HepG2 (cell line): ENCODE measurements around the gene RHCE. TPM values are rescaled to one million over a fixed set of nuclear protein-coding genes. Genes with fewer than 3 reads are reported as not detected.
"Not testable (repeated sequence)": the region's sequence is repeated elsewhere in the genome, so short reads cannot be mapped to it uniquely, and the experiment has no call there.

Experiments
- ATAC-seq: fragments of 200-7000 bp; cut with Tn5 transposase; 3 replicates; pipeline ENCODE4 v1.9.1; 2020; ENCODE audit warnings: mild to moderate bottlenecking, moderate library complexity
- BruUV-seq: library from RNA; stranded (reverse); fragments of 400-500 nt; replicated peaks from 2 replicates; lab custom pipeline; 2021; lab: Mats Ljungman, UMichigan
- CTCF ChIA-PET: fragments of 300-600 bp; formaldehyde crosslinking; extraction: SDS; loops from one replicate; lab custom pipeline; 2021; ENCODE audit warnings: low total read pairs, inconsistent platforms, low intra/inter-chr PET ratio; lab: Yijun Ruan, JAX
- POLR2A ChIA-PET: fragments of 350-600 bp; sonication (Branson Sonifier 250); formaldehyde crosslinking; loops from one replicate; lab custom pipeline; 2020; ENCODE audit warnings: antibody characterized with exemption, inconsistent platforms; lab: Yijun Ruan, JAX
- DNase-seq: peaks from one replicate; pipeline ENCODE4 v3.0.0-alpha.2; 2015; ENCODE audit warnings: low spot score
- FAIRE-seq: peaks from 3 replicates; lab custom pipeline; 2011; peaks lifted over from hg19 to GRCh38; lab: Jason Lieb, UNC
- H2AFZ ChIP-seq: one replicate; pipeline ENCODE4 v1.6.1; 2011; ENCODE audit warnings: low read length, inconsistent platforms
- H3K27ac ChIP-seq: fragments of 300-600 bp; 3 replicates; pipeline ENCODE4 v1.8.0; 2011; ENCODE audit warnings: mixed run types, mild to moderate bottlenecking, mixed read lengths, low read length, inconsistent platforms; ENCODE audit not compliant: insufficient read depth; ENCODE audit errors: extremely low read length
- H3K27me3 ChIP-seq, 2 experiments: fragments of 200-600 bp in 1 of 2; 2 replicates in 1 of 2; 3 replicates in 1 of 2; pipeline versions ENCODE4 v1.6.0 to v1.8.0; 2011; ENCODE audit warnings: low read length in 2 of 2, mild to moderate bottlenecking in 2 of 2, moderate library complexity in 2 of 2, inconsistent platforms in 1 of 2; ENCODE audit not compliant: insufficient read depth in 2 of 2, control insufficient read depth in 1 of 2
- H3K36me3 ChIP-seq, 2 experiments: fragments of 200-600 bp in 1 of 2; replicated peaks in 1 of 2; 2 replicates in 1 of 2; 3 replicates in 1 of 2; pipeline versions ENCODE4 v1.5.1 to v1.8.0; 2011; ENCODE audit warnings: low read length in 2 of 2, inconsistent platforms in 1 of 2; ENCODE audit not compliant: insufficient read depth in 2 of 2, control insufficient read depth in 1 of 2
- H3K4me1 ChIP-seq: 2 replicates; pipeline ENCODE4 v1.5.1; 2012; ENCODE audit warnings: low read length, inconsistent platforms; ENCODE audit not compliant: insufficient read depth
- H3K4me2 ChIP-seq: 2 replicates; pipeline ENCODE4 v1.6.0; 2011; ENCODE audit warnings: low read depth, low read length, inconsistent platforms
- H3K4me3 ChIP-seq, 3 experiments: fragments of 200-600 bp in 1 of 3; sonication (generic), shearing (Covaris generic) in 1 of 3; replicated peaks in 1 of 3; 2 replicates each; pipeline ENCODE4 v1.5.1; 2011 to 2016; ENCODE audit warnings: low read length in 3 of 3, inconsistent platforms in 2 of 3, low read depth in 2 of 3, mild to moderate bottlenecking in 2 of 3, control low read depth in 1 of 3, mixed read lengths in 1 of 3; ENCODE audit not compliant: insufficient read depth in 1 of 3
- H3K79me2 ChIP-seq: one replicate; pipeline ENCODE4 v1.6.1; 2011; ENCODE audit warnings: low read length, inconsistent platforms; ENCODE audit not compliant: insufficient read depth
- H3K9ac ChIP-seq: 2 replicates; pipeline ENCODE4 v1.6.0; 2011; ENCODE audit warnings: mild to moderate bottlenecking, low read depth, low read length, inconsistent platforms; ENCODE audit not compliant: insufficient read depth
- H3K9me3 ChIP-seq: 2 replicates; pipeline ENCODE4 v1.5.1; 2012; ENCODE audit warnings: mild to moderate bottlenecking, low read length
- H4K20me1 ChIP-seq: 2 replicates; pipeline ENCODE4 v1.6.0; 2011; ENCODE audit warnings: inconsistent platforms, mild to moderate bottlenecking, low read length, moderate library complexity; ENCODE audit not compliant: insufficient read depth
- ZNF564 ChIP-seq: sonication (generic); formaldehyde crosslinking; IDR thresholded peaks from 2 replicates; pipeline ENCODE4 v1.8.1; 2023; ENCODE audit warnings: mild to moderate bottlenecking, missing genetic modification reagents
- in situ Hi-C: cut with HindIII; loops from 2 replicates; pipeline ENCODE4 v1.10.0; 2017; ENCODE audit warnings: low pct_unique_long_range_greater_than_20kb; ENCODE audit not compliant: extremely low pct_ligation_motif_present
- intact Hi-C: fragments of 100-400 bp; cut with micrococcal nuclease; formaldehyde crosslinking; loops from one replicate; pipeline ENCODE4 v1.10.0; 2022; ENCODE audit not compliant: unreplicated experiment
- polyA plus RNA-seq, 8 experiments: library from polyadenylated mRNA; depleted of rRNA in 3 of 8; stranded (reverse) in 7 of 8; unstranded in 1 of 8; fragments of >200 nt; fragmentation: Illumina TruSeq in 4 of 8; extraction: Trizol in 4 of 8; gene quantifications; 2 replicates each; pipeline versions ENCODE4 v1.2.1 to v1.2.3, GENCODE V29; 2011 to 2016; ENCODE audit warnings: low read depth in 4 of 8, missing spikeins in 1 of 8, mixed read lengths in 1 of 8; ENCODE audit not compliant: insufficient read depth in 1 of 8
- total RNA-seq, 5 experiments: library from RNA; depleted of rRNA; stranded (reverse); fragments of >200 nt; fragmentation: Illumina TruSeq; extraction: Trizol; gene quantifications; 2 replicates each; pipeline ENCODE4 v1.2.3, GENCODE V29; 2016; ENCODE audit warnings: low read depth in 1 of 5

The RHCE gene
- total and polyA plus RNA-seq, 2 of the 13 experiments (the other 11 are each of a cell fraction or from before 2014, with no cell fraction given), result 0.30 TPM; not detected in 1

DNA sequence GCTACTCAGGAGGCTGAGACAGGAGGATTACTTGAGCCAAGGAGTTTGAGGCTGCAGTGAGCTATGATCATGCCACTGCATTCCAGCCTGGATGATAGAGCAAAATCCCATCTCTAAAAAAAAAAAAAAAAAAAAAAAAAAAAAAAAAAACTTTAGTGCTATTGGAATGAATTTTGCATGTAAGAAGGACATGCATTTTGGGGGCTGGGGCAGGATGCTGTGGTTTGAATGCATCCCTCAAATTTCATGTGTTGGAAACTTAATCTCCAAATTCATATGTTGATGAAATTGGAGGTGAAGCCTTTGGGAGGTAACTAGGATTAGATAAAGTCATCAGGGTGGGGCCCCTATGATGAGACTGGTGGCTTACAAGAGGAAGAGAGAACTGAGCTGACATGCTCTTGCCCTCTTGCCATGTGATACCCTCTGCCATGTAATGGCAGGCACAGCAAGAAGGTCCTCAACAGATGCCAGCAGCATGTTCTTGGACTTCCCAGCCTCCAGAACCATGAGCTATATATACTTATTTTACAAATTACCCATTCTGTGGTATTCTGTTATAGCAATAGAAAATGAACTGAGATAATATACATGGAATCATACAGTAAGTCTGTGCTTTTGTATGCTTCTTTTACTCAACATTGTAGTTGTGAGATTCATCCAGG, 107.7 kb downstream of the RHCE start:
- H3K9me3 ChIP-seq, DNase-seq, in situ Hi-C loops, intact Hi-C loops, H3K36me3 ChIP-seq: not testable (repeated sequence)
- TF ChIP-seq ZNF564 (CRISPR knock-in tag), result peak; percentile 94; the same call in 1 of the 2 replicates
- TF ChIP-seq, all 625 proteins: peak for 1; not testable (repeated sequence) for 624
- FAIRE-seq, CTCF ChIA-PET, H3K4me1 ChIP-seq, POLR2A ChIA-PET, H3K4me2 ChIP-seq, H3K4me3 ChIP-seq, H3K79me2 ChIP-seq, H3K9ac ChIP-seq, H2AFZ ChIP-seq, H4K20me1 ChIP-seq, H3K27me3 ChIP-seq, H3K27ac ChIP-seq, ATAC-seq, BruUV-seq: not testable (repeated sequence)

Other genes starting within 250 kb of the RHCE start
- gene SYF2, start 188.3 kb downstream of the RHCE start, total RNA-seq (2016; rRNA removed; fragmentation: Illumina TruSeq; extraction: Trizol), result 34.1 and 42.8 TPM in 2 replicates
- 13.9 and 17.8 TPM in 2 replicates for gene SYF2, start 188.3 kb downstream of the RHCE start, polyA plus RNA-seq (2011; rRNA removed)
- gene RSRP1, start 173.4 kb downstream of the RHCE start, total RNA-seq (2016; rRNA removed; fragmentation: Illumina TruSeq; extraction: Trizol), result 11.3 and 52.8 TPM in 2 replicates
- 43.9 and 46.3 TPM in 2 replicates for gene RSRP1, start 173.4 kb downstream of the RHCE start, polyA plus RNA-seq (2011; rRNA removed)
- not detected in 2 replicates for gene RHD, start 148.3 kb downstream of the RHCE start, total RNA-seq (2016; rRNA removed; fragmentation: Illumina TruSeq; extraction: Trizol)
- 0.09 TPM in 1 of 2 replicates, not detected in the other for gene RHD, start 148.3 kb downstream of the RHCE start, polyA plus RNA-seq (2011; rRNA removed)
- gene TMEM50A, start 82.5 kb downstream of the RHCE start, total RNA-seq (2016; rRNA removed; fragmentation: Illumina TruSeq; extraction: Trizol), result 33.4 and 51.2 TPM in 2 replicates
- 43.4 and 61.2 TPM in 2 replicates for gene TMEM50A, start 82.5 kb downstream of the RHCE start, polyA plus RNA-seq (2011; rRNA removed)
- gene MACO1, start 10.1 kb upstream of the RHCE start, total RNA-seq (2016; rRNA removed; fragmentation: Illumina TruSeq; extraction: Trizol), result 9.2 and 17.0 TPM in 2 replicates
- gene MACO1, start 10.1 kb upstream of the RHCE start, polyA plus RNA-seq (2011; rRNA removed), result 9.7 TPM in 2 replicates
- gene LDLRAP1, start 122.8 kb upstream of the RHCE start, total RNA-seq (2016; rRNA removed; fragmentation: Illumina TruSeq; extraction: Trizol), result 6.3 and 7.2 TPM in 2 replicates
- gene LDLRAP1, start 122.8 kb upstream of the RHCE start, polyA plus RNA-seq (2011; rRNA removed), result 12.1 and 13.7 TPM in 2 replicates
- gene MAN1C1, start 196.0 kb upstream of the RHCE start, total RNA-seq (2016; rRNA removed; fragmentation: Illumina TruSeq; extraction: Trizol), result 0.15 and 0.49 TPM in 2 replicates
- gene MAN1C1, start 196.0 kb upstream of the RHCE start, polyA plus RNA-seq (2011; rRNA removed), result 0.18 and 0.39 TPM in 2 replicates